Naive thymus-derived CD4-positive, alpha-beta T cell (primary cell): ENCODE data around the gene CABP4. TPM values are rescaled to one million over a fixed set of nuclear protein-coding genes. Genes with fewer than 3 reads are reported as not detected.

ENCODE experiments used
- ATAC-seq: fragments of 150-1000 bp; cut with Tn5 transposase; 2 replicates; pipeline ENCODE4 v1.10.0; 2021; ENCODE audit warnings: mild to moderate bottlenecking, moderate library complexity
- CTCF ChIA-PET: fragments of 350-600 bp; sonication (Branson Sonifier 250); formaldehyde crosslinking; loops from one replicate; lab custom pipeline; 2021; ENCODE audit warnings: antibody characterized with exemption; lab: Charles Lee
- POLR2A ChIA-PET: fragments of 350-600 bp; sonication (Branson Sonifier 250); formaldehyde crosslinking; loops from one replicate; lab custom pipeline; 2021; ENCODE audit warnings: antibody characterized with exemption, inconsistent platforms; lab: Charles Lee
- DNase-seq, 9 donors: peaks; one replicate each; pipeline versions ENCODE4 v3.0.0 to v3.0.0-alpha.2; 2020 to 2022; ENCODE audit warnings: mixed read lengths in 1 of 9
- H3K27ac ChIP-seq: one replicate; pipeline ENCODE4 v1.7.0; 2013; ENCODE audit warnings: mild to moderate bottlenecking, low read depth, low read length, moderate library complexity
- H3K27me3 ChIP-seq, 2 donors: one replicate each; pipeline ENCODE4 v1.7.0; 2013; ENCODE audit warnings: low read length in 2 of 2, mild to moderate bottlenecking in 2 of 2, moderate library complexity in 2 of 2; ENCODE audit not compliant: control insufficient read depth in 2 of 2, insufficient read depth in 2 of 2
- H3K36me3 ChIP-seq, 3 experiments: 1 replicate in 2 of 3; 2 replicates in 1 of 3; pipeline ENCODE4 v1.7.0; 2013; ENCODE audit warnings: low read length in 3 of 3, mild to moderate bottlenecking in 3 of 3, moderate library complexity in 1 of 3; ENCODE audit not compliant: insufficient read depth in 3 of 3, control insufficient read depth in 2 of 3
- H3K4me1 ChIP-seq, 2 donors: one replicate each; pipeline ENCODE4 v1.7.0; 2013; ENCODE audit warnings: low read length in 2 of 2, mild to moderate bottlenecking in 2 of 2, moderate library complexity in 1 of 2; ENCODE audit not compliant: control insufficient read depth in 2 of 2, insufficient read depth in 2 of 2
- H3K4me3 ChIP-seq: 2 replicates; pipeline ENCODE4 v1.7.0; 2013; ENCODE audit warnings: mild to moderate bottlenecking, low read length
- H3K9me3 ChIP-seq, 3 experiments: 1 replicate in 2 of 3; 2 replicates in 1 of 3; pipeline ENCODE4 v1.7.0; 2013; ENCODE audit warnings: low read length in 3 of 3; ENCODE audit not compliant: control insufficient read depth in 2 of 3
- H3K27ac Mint-ChIP-seq, 9 donors: one replicate each; pipeline ENCODE4 v1.8.0; 2020 to 2022; ENCODE audit warnings: mixed read lengths in 9 of 9, mild to moderate bottlenecking in 8 of 9, moderate library complexity in 5 of 9, inconsistent platforms in 2 of 9
- H3K27me3 Mint-ChIP-seq, 5 donors: one replicate each; pipeline ENCODE4 v1.8.0; 2021 to 2022; ENCODE audit warnings: mixed read lengths in 5 of 5, mild to moderate bottlenecking in 1 of 5
- H3K36me3 Mint-ChIP-seq, 5 donors: one replicate each; pipeline ENCODE4 v1.8.0; 2020 to 2022; ENCODE audit warnings: mixed read lengths in 5 of 5, mild to moderate bottlenecking in 3 of 5, inconsistent platforms in 1 of 5
- H3K4me1 Mint-ChIP-seq, 7 donors: one replicate each; pipeline ENCODE4 v1.8.0; 2020 to 2022; ENCODE audit warnings: mixed read lengths in 7 of 7, mild to moderate bottlenecking in 3 of 7, inconsistent platforms in 1 of 7
- H3K4me3 Mint-ChIP-seq, 10 donors: one replicate each; pipeline ENCODE4 v1.8.0; 2020 to 2022; ENCODE audit warnings: mild to moderate bottlenecking in 10 of 10, mixed read lengths in 10 of 10, moderate library complexity in 6 of 10, inconsistent platforms in 2 of 10
- H3K9me3 Mint-ChIP-seq, 11 donors: one replicate each; pipeline ENCODE4 v1.8.0; 2020 to 2022; ENCODE audit warnings: mixed read lengths in 11 of 11, mild to moderate bottlenecking in 4 of 11, inconsistent platforms in 1 of 11, moderate library complexity in 1 of 11
- intact Hi-C, 2 donors: fragments of 100-400 bp; cut with micrococcal nuclease; formaldehyde crosslinking; loops; one replicate each; pipeline ENCODE4 v1.15.1; 2023
- polyA plus RNA-seq, 2 donors: library from polyadenylated mRNA; unstranded; fragments of 300-500 nt; fragmentation: Illumina TruSeq; gene quantifications; one replicate each; pipeline ENCODE4 v1.2.3, GENCODE V29; 2021
- total RNA-seq, 6 experiments: library from RNA in 5 of 6; stranded (reverse) in 5 of 6; gene quantifications; 1 replicate in 5 of 6; 2 replicates in 1 of 6; pipeline ENCODE4 v1.2.3 and lab custom pipeline; 2021 to 2026

Gene CABP4
- total and polyA plus RNA-seq, 7 experiments from 2014 or later, result 1.2 to 17.1 (median 2.9) TPM

GRCh38 chr11:67503119-67504004, 48.2 kb downstream of the CABP4 start:
- intact Hi-C loops, result no loop called here
- DNase-seq (no peak), ATAC-seq (no peak)
- H3K27ac ChIP-seq, result peak overlapping the region; percentile 96
- peak overlapping the region; percentile 2 to 83 (median 72) for H3K27ac Mint-ChIP-seq
- ChIA-PET POLR2A (interaction anchor here (0.8 to 5.0 kb wide), 5 partner anchors 12 to 103 kb away, joined by 3 to 28 read pairs (median 4); partner anchors contain the start of genes PPP1CA and TMEM134), CTCF (interaction anchor here (0.5 kb wide), 1 partner anchor 111 kb away, joined by 3 read pairs; no protein-coding TSS in a partner anchor)
- no peaks in the 10 kb centered on the region for H3K27me3 Mint-ChIP-seq
- peaks cover 0 to 3% (median 0%) of the 10 kb centered on the region in 11 donors for H3K9me3 Mint-ChIP-seq
- H3K36me3 Mint-ChIP-seq, result peaks cover 8 to 33% (median 11%) of the 10 kb centered on the region in 5 donors
- H3K4me1 ChIP-seq, result peaks cover 35 to 39% of the 10 kb centered on the region in 2 donors
- no peaks in the 10 kb centered on the region for H3K27me3 ChIP-seq
- peaks cover 0 to 46% (median 6%) of the 10 kb centered on the region in 3 experiments for H3K36me3 ChIP-seq
- peak overlapping the region; percentile 48 to 95 (median 76) for H3K4me3 Mint-ChIP-seq
- H3K9me3 ChIP-seq, result no peaks in the 10 kb centered on the region
- H3K4me1 Mint-ChIP-seq, result peaks cover 28 to 46% (median 43%) of the 10 kb centered on the region in 7 donors
- H3K4me3 ChIP-seq, result peak overlapping the region; percentile 20

GRCh38 chr11:67504005-67504949, 49.1 kb downstream of the CABP4 start:
- POLR2A ChIA-PET, result interaction anchor here (0.8 to 5.0 kb wide), 9 partner anchors 14 to 148 kb away, joined by 3 to 40 read pairs (median 5); partner anchors contain the start of genes AIP, PPP1CA, PTPRCAP and TMEM134
- Mint-ChIP-seq H3K4me1 (peaks cover 35 to 54% (median 50%) of the 10 kb centered on the region in 7 donors), H3K4me3 (peak overlapping the region; percentile 87 to 95 (median 91)), H3K9me3 (peaks cover 0 to 5% (median 0%) of the 10 kb centered on the region in 11 donors), H3K36me3 (peaks cover 8 to 33% (median 11%) of the 10 kb centered on the region in 5 donors), H3K27ac (peak overlapping the region; percentile 31 to 98 (median 87)), H3K27me3 (peaks cover 0 to 2% (median 0%) of the 10 kb centered on the region in 5 donors)
- CTCF ChIA-PET, result interaction anchor here (0.6 to 1.3 kb wide), 3 partner anchors 103 to 147 kb away, joined by 3 to 4 read pairs (median 3); partner anchors contain the start of gene PPP1CA
- peaks cover 0 to 39% (median 6%) of the 10 kb centered on the region in 3 experiments for H3K36me3 ChIP-seq
- no peak for ATAC-seq
- H3K27me3 ChIP-seq, result no peaks in the 10 kb centered on the region
- intact Hi-C loops, result no loop called here
- no peaks in the 10 kb centered on the region for H3K9me3 ChIP-seq
- peak overlapping the region; percentile 96 for H3K27ac ChIP-seq
- peak in 5 of 9 donors; percentile 28 to 58 (median 30) for DNase-seq
- peaks cover 40 to 45% of the 10 kb centered on the region in 2 donors for H3K4me1 ChIP-seq
- peak overlapping the region; percentile 81 for H3K4me3 ChIP-seq

GRCh38 chr11:67504950-67505581, 49.9 kb downstream of the CABP4 start, which contains the start of gene PITPNM1:
Gene PITPNM1, minus strand, starts transcription at chr11:67505363. Its CDS starts 1,183 bp downstream, at chr11:67504180.
- Mint-ChIP-seq H3K36me3 (peaks cover 8 to 29% (median 8%) of the 10 kb centered on the region in 5 donors), H3K4me1 (peaks cover 35 to 57% (median 50%) of the 10 kb centered on the region in 7 donors), H3K4me3 (peak within 1 kb of the TSS; percentile 89 to 95 (median 91)), H3K9me3 (peaks cover 0 to 5% (median 0%) of the 10 kb centered on the region in 11 donors), H3K27me3 (peaks cover 0 to 2% (median 0%) of the 10 kb centered on the region in 5 donors), H3K27ac (peak within 1 kb of the TSS; percentile 84 to 98 (median 93))
- peak within 1 kb of the TSS; percentile 81 for H3K4me3 ChIP-seq
- peaks cover 0 to 33% (median 6%) of the 10 kb centered on the region in 3 experiments for H3K36me3 ChIP-seq
- peak within 1 kb of the TSS; percentile 96 for H3K27ac ChIP-seq
- peak; percentile 22 for ATAC-seq
- peak; percentile 50 to 90 (median 63) for DNase-seq
- POLR2A ChIA-PET, result interaction anchor here (0.7 to 5.0 kb wide), 14 partner anchors 20 to 152 kb away, joined by 3 to 40 read pairs (median 4); partner anchors contain the start of genes AIP, POLD4, PPP1CA and PTPRCAP
- intact Hi-C loops, result loop anchor here (5.0 kb wide), 4 partner anchors 238 to 1188 kb away; partner anchors contain the start of genes CD248 (in 1 of the 2), GRK2 (in 1 of the 2) and RBM14 (in 1 of the 2)
- CTCF ChIA-PET, result interaction anchor here (0.6 to 1.3 kb wide), 9 partner anchors 18 to 148 kb away, joined by 3 to 6 read pairs (median 3); partner anchors contain the start of gene PPP1CA
- H3K4me1 ChIP-seq, result peaks cover 40 to 45% of the 10 kb centered on the region in 2 donors
- H3K27me3 ChIP-seq, result no peaks in the 10 kb centered on the region
- H3K9me3 ChIP-seq, result no peaks in the 10 kb centered on the region

GRCh38 chr11:67505605-67506396, 50.6 kb downstream of the CABP4 start:
- ATAC-seq, result peak; percentile 69
- Mint-ChIP-seq H3K4me1 (peaks cover 31 to 54% (median 46%) of the 10 kb centered on the region in 7 donors), H3K9me3 (peaks cover 0 to 5% (median 0%) of the 10 kb centered on the region in 11 donors), H3K27me3 (peaks cover 0 to 5% (median 0%) of the 10 kb centered on the region in 5 donors), H3K36me3 (peaks cover 3 to 23% (median 5%) of the 10 kb centered on the region in 5 donors), H3K27ac (peak overlapping the region; percentile 84 to 98 (median 93)), H3K4me3 (peak overlapping the region; percentile 89 to 95 (median 90))
- Histone ChIP-seq H3K4me1 (peaks cover 40 to 45% of the 10 kb centered on the region in 2 donors), H3K4me3 (peak overlapping the region; percentile 81), H3K27me3 (no peaks in the 10 kb centered on the region), H3K36me3 (peaks cover 0 to 26% (median 6%) of the 10 kb centered on the region in 3 experiments), H3K9me3 (no peaks in the 10 kb centered on the region), H3K27ac (peak overlapping the region; percentile 96)
- intact Hi-C loops, result loop anchor here (1.0 to 5.0 kb wide), 12 partner anchors 22 to 1188 kb away; partner anchors contain the start of genes PTPRCAP (in 2 of the 2), CD248 (in 1 of the 2), GRK2 (in 1 of the 2) and POLD4 (in 1 of the 2)
- POLR2A ChIA-PET, result interaction anchor here (0.6 to 5.0 kb wide), 18 partner anchors 21 to 387 kb away, joined by 3 to 40 read pairs (median 4); partner anchors contain the start of genes AIP, KDM2A, POLD4 and PPP1CA
- DNase-seq, result peak; percentile 84 to 91 (median 88)
- CTCF ChIA-PET, result interaction anchor here (0.6 to 1.3 kb wide), 8 partner anchors 19 to 149 kb away, joined by 3 to 6 read pairs (median 3); partner anchors contain the start of gene PPP1CA
